ENCODE data around the gene GABARAPL1. TPM values are rescaled to one million over a fixed set of nuclear protein-coding genes. Genes with fewer than 3 reads are reported as not detected.
A peak's percentile ranks its signal among the peaks of the same experiment; 100 is the strongest.

The GABARAPL1 gene
- total RNA-seq, 1 donor from 2014 or later: 119 TPM

- no peaks in the 10 kb centered on the region for H3K9me3 Mint-ChIP-seq (ENCODE audit: unreplicated experiment)
- no peaks in the 10 kb centered on the region for H4K20me1 ChIP-seq (ENCODE audit: insufficient read depth, low read length)
- H3K27ac Mint-ChIP-seq (ENCODE audit: unreplicated experiment): no peak overlapping the region
- no peak overlapping the region for H3K4me3 Mint-ChIP-seq (ENCODE audit: unreplicated experiment)
- no peaks in the 10 kb centered on the region for H3K36me3 ChIP-seq (ENCODE audit: insufficient read depth, low read length)
- H2AFZ ChIP-seq (ENCODE audit: low read depth, low read length): no peak overlapping the region
- H3K4me2 ChIP-seq (ENCODE audit: low read length): peak overlapping the region; percentile 34
- DNase-seq (ENCODE audit: low read depth): peak; percentile 87
- H3K27me3 Mint-ChIP-seq (ENCODE audit: low read depth, unreplicated experiment): no peaks in the 10 kb centered on the region
- TF ChIP-seq EZH2 (IDR thresholded peaks at IDR 0.05; ENCODE audit: insufficient read depth, low read length): no peak
- no peak for TF ChIP-seq CTCF (IDR thresholded peaks at IDR 0.05; ENCODE audit: insufficient read depth, low read depth, low read length)
- FAIRE-seq: peak; percentile 94
- no peaks in the 10 kb centered on the region for H3K36me3 Mint-ChIP-seq (ENCODE audit: low read depth, unreplicated experiment)
- no peaks in the 10 kb centered on the region for H3K79me2 ChIP-seq (ENCODE audit: insufficient read depth, low read length)
- no peak overlapping the region for H3K9ac ChIP-seq (ENCODE audit: low read length)
- H3K4me1 Mint-ChIP-seq (ENCODE audit: low read depth, unreplicated experiment): peaks cover 21% of the 10 kb centered on the region
- no peaks in the 10 kb centered on the region for H3K27me3 ChIP-seq (ENCODE audit: insufficient read depth, low read length)
- peak overlapping the region; percentile 53 for H3K27ac ChIP-seq (ENCODE audit: low read depth, low read length)
- no peak overlapping the region for H3K4me3 ChIP-seq (ENCODE audit: insufficient read depth, low read depth, low read length)
- peaks cover 11% of the 10 kb centered on the region for H3K4me1 ChIP-seq (ENCODE audit: insufficient read depth, low read length)
- no peaks in the 10 kb centered on the region for H3K9me3 ChIP-seq (ENCODE audit: insufficient read depth, low read depth, low read length)
Observed at GRCh38 chr12:10191865-10192264, 20.8 kb upstream of the GABARAPL1 start.

- no peak overlapping the region for H3K9ac ChIP-seq (ENCODE audit: low read length)
- H2AFZ ChIP-seq (ENCODE audit: low read depth, low read length): no peak overlapping the region
- H3K4me3 Mint-ChIP-seq (ENCODE audit: unreplicated experiment): no peak overlapping the region
- TF ChIP-seq EZH2 (IDR thresholded peaks at IDR 0.05; ENCODE audit: insufficient read depth, low read length): no peak
- TF ChIP-seq CTCF (IDR thresholded peaks at IDR 0.05; ENCODE audit: insufficient read depth, low read depth, low read length): no peak
- H3K4me1 Mint-ChIP-seq (ENCODE audit: low read depth, unreplicated experiment): peaks cover 21% of the 10 kb centered on the region
- no peaks in the 10 kb centered on the region for H3K36me3 ChIP-seq (ENCODE audit: insufficient read depth, low read length)
- no peaks in the 10 kb centered on the region for H3K9me3 ChIP-seq (ENCODE audit: insufficient read depth, low read depth, low read length)
- peak overlapping the region; percentile 14 for H3K4me2 ChIP-seq (ENCODE audit: low read length)
- H4K20me1 ChIP-seq (ENCODE audit: insufficient read depth, low read length): no peaks in the 10 kb centered on the region
- peaks cover 11% of the 10 kb centered on the region for H3K4me1 ChIP-seq (ENCODE audit: insufficient read depth, low read length)
- FAIRE-seq: no peak
- no peak overlapping the region for H3K4me3 ChIP-seq (ENCODE audit: insufficient read depth, low read depth, low read length)
- no peak overlapping the region for H3K27ac ChIP-seq (ENCODE audit: low read depth, low read length)
- H3K27me3 Mint-ChIP-seq (ENCODE audit: low read depth, unreplicated experiment): no peaks in the 10 kb centered on the region
- DNase-seq (ENCODE audit: low read depth): no peak
- no peaks in the 10 kb centered on the region for H3K9me3 Mint-ChIP-seq (ENCODE audit: unreplicated experiment)
- no peaks in the 10 kb centered on the region for H3K79me2 ChIP-seq (ENCODE audit: insufficient read depth, low read length)
- H3K36me3 Mint-ChIP-seq (ENCODE audit: low read depth, unreplicated experiment): no peaks in the 10 kb centered on the region
- no peak overlapping the region for H3K27ac Mint-ChIP-seq (ENCODE audit: unreplicated experiment)
- no peaks in the 10 kb centered on the region for H3K27me3 ChIP-seq (ENCODE audit: insufficient read depth, low read length)
Observed at GRCh38 chr12:10194160-10194670, 18.5 kb upstream of the GABARAPL1 start.

- no peak overlapping the region for H3K27ac ChIP-seq (ENCODE audit: low read depth, low read length)
- H3K4me3 ChIP-seq (ENCODE audit: insufficient read depth, low read depth, low read length): no peak overlapping the region
- H3K27ac Mint-ChIP-seq (ENCODE audit: unreplicated experiment): no peak overlapping the region
- FAIRE-seq: no peak
- no peaks in the 10 kb centered on the region for H3K9me3 Mint-ChIP-seq (ENCODE audit: unreplicated experiment)
- H4K20me1 ChIP-seq (ENCODE audit: insufficient read depth, low read length): no peaks in the 10 kb centered on the region
- H3K4me3 Mint-ChIP-seq (ENCODE audit: unreplicated experiment): no peak overlapping the region
- TF ChIP-seq CTCF (IDR thresholded peaks at IDR 0.05; ENCODE audit: insufficient read depth, low read depth, low read length) (no peak), EZH2 (IDR thresholded peaks at IDR 0.05; ENCODE audit: insufficient read depth, low read length) (no peak)
- no peak overlapping the region for H2AFZ ChIP-seq (ENCODE audit: low read depth, low read length)
- H3K36me3 ChIP-seq (ENCODE audit: insufficient read depth, low read length): no peaks in the 10 kb centered on the region
- DNase-seq (ENCODE audit: low read depth): no peak
- H3K27me3 Mint-ChIP-seq (ENCODE audit: low read depth, unreplicated experiment): no peaks in the 10 kb centered on the region
- H3K4me1 ChIP-seq (ENCODE audit: insufficient read depth, low read length): peaks cover 11% of the 10 kb centered on the region
- H3K4me1 Mint-ChIP-seq (ENCODE audit: low read depth, unreplicated experiment): peaks cover 14% of the 10 kb centered on the region
- no peaks in the 10 kb centered on the region for H3K27me3 ChIP-seq (ENCODE audit: insufficient read depth, low read length)
- H3K4me2 ChIP-seq (ENCODE audit: low read length): no peak overlapping the region
- no peaks in the 10 kb centered on the region for H3K9me3 ChIP-seq (ENCODE audit: insufficient read depth, low read depth, low read length)
- H3K9ac ChIP-seq (ENCODE audit: low read length): no peak overlapping the region
- H3K79me2 ChIP-seq (ENCODE audit: insufficient read depth, low read length): no peaks in the 10 kb centered on the region
- H3K36me3 Mint-ChIP-seq (ENCODE audit: low read depth, unreplicated experiment): no peaks in the 10 kb centered on the region
Observed at GRCh38 chr12:10196210-10196609, 16.5 kb upstream of the GABARAPL1 start.
